ENCODE measurements around the gene BCL7A.

DNA sequence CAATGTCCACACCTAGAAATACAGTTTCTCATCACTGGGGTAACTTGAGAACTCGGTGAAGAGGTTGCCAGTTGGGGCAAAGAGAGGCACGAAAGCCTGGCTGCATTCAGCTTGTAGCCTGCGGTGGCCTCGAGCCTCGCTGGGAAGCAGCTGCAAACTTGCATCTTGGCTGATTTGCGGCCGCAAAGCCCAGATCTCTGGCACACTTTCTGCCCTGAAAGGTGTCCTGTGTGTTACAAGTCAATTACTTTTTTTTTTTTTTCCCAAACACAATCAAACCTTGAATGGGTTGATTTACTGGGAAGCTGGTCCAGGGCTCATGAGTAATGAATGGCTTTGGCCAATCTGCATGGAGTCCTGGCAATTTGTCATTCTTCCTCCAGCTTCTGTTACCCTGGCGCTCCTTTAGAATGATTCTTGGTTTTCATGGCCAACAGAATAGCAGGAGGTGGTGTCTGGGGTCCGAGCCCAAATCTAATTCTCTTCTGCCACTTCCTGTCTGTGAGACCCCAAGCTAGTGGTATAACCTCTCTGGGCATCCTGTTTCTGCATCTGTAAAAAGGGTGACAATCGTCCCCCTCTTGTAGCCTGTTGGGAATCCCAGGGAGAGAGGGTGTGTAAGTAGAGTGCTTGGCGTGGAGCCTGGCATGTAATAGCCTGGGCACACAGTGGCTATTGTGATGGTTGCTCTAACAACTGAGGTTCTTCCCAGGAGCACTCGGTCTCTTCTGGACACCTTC lies 6.7 kb downstream of the BCL7A start:
- TF ChIP-seq, protein P1, sequence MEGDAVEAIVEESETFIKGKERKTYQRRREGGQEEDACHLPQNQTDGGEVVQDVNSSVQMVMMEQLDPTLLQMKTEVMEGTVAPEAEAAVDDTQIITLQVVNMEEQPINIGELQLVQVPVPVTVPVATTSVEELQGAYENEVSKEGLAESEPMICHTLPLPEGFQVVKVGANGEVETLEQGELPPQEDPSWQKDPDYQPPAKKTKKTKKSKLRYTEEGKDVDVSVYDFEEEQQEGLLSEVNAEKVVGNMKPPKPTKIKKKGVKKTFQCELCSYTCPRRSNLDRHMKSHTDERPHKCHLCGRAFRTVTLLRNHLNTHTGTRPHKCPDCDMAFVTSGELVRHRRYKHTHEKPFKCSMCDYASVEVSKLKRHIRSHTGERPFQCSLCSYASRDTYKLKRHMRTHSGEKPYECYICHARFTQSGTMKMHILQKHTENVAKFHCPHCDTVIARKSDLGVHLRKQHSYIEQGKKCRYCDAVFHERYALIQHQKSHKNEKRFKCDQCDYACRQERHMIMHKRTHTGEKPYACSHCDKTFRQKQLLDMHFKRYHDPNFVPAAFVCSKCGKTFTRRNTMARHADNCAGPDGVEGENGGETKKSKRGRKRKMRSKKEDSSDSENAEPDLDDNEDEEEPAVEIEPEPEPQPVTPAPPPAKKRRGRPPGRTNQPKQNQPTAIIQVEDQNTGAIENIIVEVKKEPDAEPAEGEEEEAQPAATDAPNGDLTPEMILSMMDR (IDR thresholded peaks at IDR 0.05), result no peak
- TF ChIP-seq POLR2A (IDR thresholded peaks at IDR 0.05), result no peak

Measured in heart left ventricle (tissue), 13 donors.